ENCODE data around the gene PTTG1IP.

Gene PTTG1IP

DNA sequence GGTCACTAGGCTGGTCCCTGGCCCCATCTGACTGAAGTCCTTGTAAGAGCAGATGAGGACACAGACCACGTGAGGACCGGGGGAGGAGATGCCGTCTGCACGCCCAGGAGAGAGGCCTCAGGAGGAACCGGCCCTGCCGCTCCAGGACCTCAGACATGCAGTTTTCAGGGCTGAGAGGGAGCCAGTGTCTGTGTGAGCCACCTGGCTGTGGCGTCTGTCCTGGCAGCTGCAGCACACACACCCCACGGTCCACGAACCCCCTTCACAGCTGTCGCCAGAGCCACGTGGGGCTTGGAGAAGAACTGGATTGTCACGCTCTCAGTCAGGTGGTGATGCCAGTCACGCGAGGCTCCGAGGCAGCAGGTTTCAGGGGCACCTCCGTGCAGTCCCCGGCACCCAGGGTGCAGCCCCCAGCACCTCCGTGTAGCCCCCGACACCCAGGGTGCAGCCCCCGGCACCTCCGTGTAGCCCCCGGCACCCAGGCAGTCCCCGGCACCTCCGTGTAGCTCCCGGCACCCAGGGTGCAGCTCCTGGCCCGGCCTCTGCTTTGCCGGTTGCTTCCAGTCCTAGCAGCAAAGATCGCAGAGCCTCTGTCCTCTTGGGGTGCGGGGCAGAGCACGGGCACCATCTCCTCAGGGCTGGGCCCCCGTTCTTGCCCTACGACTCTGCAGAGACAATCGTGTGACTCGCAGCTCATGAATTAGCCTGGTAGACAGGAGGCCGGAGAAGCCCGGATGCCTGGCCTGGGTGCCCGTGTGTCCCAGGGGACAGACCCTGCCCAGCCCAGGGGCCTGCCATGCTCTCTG, 36.6 kb downstream of the PTTG1IP start:
- H3K4me2 ChIP-seq (ENCODE audit: low read length): no peak overlapping the region

DNA sequence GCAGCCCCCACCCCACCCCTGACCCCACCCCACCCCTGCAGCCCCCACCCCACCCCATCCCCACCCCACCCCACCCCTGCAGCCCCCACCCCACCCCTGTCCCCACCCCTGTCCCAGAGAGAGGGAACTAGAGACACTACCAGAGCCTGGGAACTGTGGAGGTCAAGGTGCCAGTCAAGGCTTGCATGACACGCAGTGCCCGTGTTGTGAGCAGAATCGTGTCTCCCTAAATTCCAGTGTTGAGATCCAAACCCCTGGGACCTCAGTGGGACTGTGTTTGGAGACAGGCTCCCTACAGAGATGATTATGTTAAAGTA, 37.2 kb downstream of the PTTG1IP start:
- H4K20me1 ChIP-seq (ENCODE audit: control insufficient read depth, insufficient read depth, low read depth, low read length): no peaks in the 10 kb centered on the region
- H3K27ac ChIP-seq (ENCODE audit: low read depth, low read length): no peak overlapping the region
- no peaks in the 10 kb centered on the region for H3K9me3 ChIP-seq (ENCODE audit: control insufficient read depth, insufficient read depth, low read length)
- H3K27me3 ChIP-seq (ENCODE audit: control insufficient read depth, low read length): peaks cover 11% of the 10 kb centered on the region
- H3K4me2 ChIP-seq (ENCODE audit: low read length): no peak overlapping the region
- H3K79me2 ChIP-seq (ENCODE audit: control insufficient read depth, low read length): no peaks in the 10 kb centered on the region
- TF ChIP-seq EZH2phosphoT487 (IDR thresholded peaks at IDR 0.05; ENCODE audit: borderline replicate concordance, low read length): no peak
- TF ChIP-seq, protein P1, sequence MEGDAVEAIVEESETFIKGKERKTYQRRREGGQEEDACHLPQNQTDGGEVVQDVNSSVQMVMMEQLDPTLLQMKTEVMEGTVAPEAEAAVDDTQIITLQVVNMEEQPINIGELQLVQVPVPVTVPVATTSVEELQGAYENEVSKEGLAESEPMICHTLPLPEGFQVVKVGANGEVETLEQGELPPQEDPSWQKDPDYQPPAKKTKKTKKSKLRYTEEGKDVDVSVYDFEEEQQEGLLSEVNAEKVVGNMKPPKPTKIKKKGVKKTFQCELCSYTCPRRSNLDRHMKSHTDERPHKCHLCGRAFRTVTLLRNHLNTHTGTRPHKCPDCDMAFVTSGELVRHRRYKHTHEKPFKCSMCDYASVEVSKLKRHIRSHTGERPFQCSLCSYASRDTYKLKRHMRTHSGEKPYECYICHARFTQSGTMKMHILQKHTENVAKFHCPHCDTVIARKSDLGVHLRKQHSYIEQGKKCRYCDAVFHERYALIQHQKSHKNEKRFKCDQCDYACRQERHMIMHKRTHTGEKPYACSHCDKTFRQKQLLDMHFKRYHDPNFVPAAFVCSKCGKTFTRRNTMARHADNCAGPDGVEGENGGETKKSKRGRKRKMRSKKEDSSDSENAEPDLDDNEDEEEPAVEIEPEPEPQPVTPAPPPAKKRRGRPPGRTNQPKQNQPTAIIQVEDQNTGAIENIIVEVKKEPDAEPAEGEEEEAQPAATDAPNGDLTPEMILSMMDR (IDR thresholded peaks at IDR 0.05; ENCODE audit: low read depth, low read length, poor library complexity, severe bottlenecking): no peak
- H3F3A ChIP-seq (ENCODE audit: control insufficient read depth, insufficient read depth): no peaks in the 10 kb centered on the region
- H3K36me3 ChIP-seq (ENCODE audit: control insufficient read depth, low read length): no peaks in the 10 kb centered on the region
- H3K4me1 ChIP-seq (ENCODE audit: control insufficient read depth, low read length): peaks cover 4% of the 10 kb centered on the region; the same call in 1 of the 2 replicates
- no peak overlapping the region for H3K4me3 ChIP-seq (ENCODE audit: low read length)
- H3K9me2 ChIP-seq (replicated peaks; ENCODE audit: control insufficient read depth, low read length): no peaks in the 10 kb centered on the region

More for the DNA sequence above, 36.6 kb downstream of the PTTG1IP start:
- Histone ChIP-seq H3K79me2 (ENCODE audit: control insufficient read depth, low read length) (no peaks in the 10 kb centered on the region), H3K9me3 (ENCODE audit: control insufficient read depth, insufficient read depth, low read length) (no peaks in the 10 kb centered on the region), H3K36me3 (ENCODE audit: control insufficient read depth, low read length) (no peaks in the 10 kb centered on the region), H3F3A (ENCODE audit: control insufficient read depth, insufficient read depth) (no peaks in the 10 kb centered on the region), H3K4me3 (ENCODE audit: low read length) (no peak overlapping the region), H3K9me2 (replicated peaks; ENCODE audit: control insufficient read depth, low read length) (no peaks in the 10 kb centered on the region), H3K27me3 (ENCODE audit: control insufficient read depth, low read length) (peaks cover 11% of the 10 kb centered on the region), H3K27ac (ENCODE audit: low read depth, low read length) (no peak overlapping the region), H3K4me1 (ENCODE audit: control insufficient read depth, low read length) (no peaks in the 10 kb centered on the region), H4K20me1 (ENCODE audit: control insufficient read depth, insufficient read depth, low read depth, low read length) (no peaks in the 10 kb centered on the region)
- TF ChIP-seq EZH2phosphoT487 (IDR thresholded peaks at IDR 0.05; ENCODE audit: borderline replicate concordance, low read length): no peak
- TF ChIP-seq, protein P1 (IDR thresholded peaks at IDR 0.05; ENCODE audit: low read depth, low read length, poor library complexity, severe bottlenecking): no peak

DNA sequence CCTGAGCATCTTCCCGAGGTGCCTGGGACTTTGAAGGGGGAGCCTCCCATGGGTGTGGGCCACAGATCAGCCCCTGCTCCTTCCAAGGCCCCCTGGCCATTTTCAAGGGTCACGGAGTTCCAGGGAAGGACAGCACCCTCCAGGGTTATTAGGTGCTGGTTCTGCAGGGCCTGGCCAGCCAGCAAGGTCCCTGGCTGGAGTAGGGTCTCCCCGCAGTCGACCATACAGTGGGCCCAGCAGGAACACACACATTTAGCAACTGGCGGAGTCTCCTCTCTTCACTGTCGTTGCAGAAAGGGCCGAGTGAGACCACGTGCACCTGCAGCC, 37.9 kb downstream of the PTTG1IP start:
- Histone ChIP-seq H3K79me2 (ENCODE audit: control insufficient read depth, low read length) (no peaks in the 10 kb centered on the region), H3K4me1 (ENCODE audit: control insufficient read depth, low read length) (peaks cover 6% of the 10 kb centered on the region; the same call in 1 of the 2 replicates), H3K9me2 (replicated peaks; ENCODE audit: control insufficient read depth, low read length) (no peaks in the 10 kb centered on the region), H3K9me3 (ENCODE audit: control insufficient read depth, insufficient read depth, low read length) (no peaks in the 10 kb centered on the region), H3K27me3 (ENCODE audit: control insufficient read depth, low read length) (peaks cover 4% of the 10 kb centered on the region; the same call in 1 of the 2 replicates), H3K4me2 (ENCODE audit: low read length) (no peak overlapping the region), H3K27ac (ENCODE audit: low read depth, low read length) (no peak overlapping the region), H3K4me3 (ENCODE audit: low read length) (no peak overlapping the region), H3F3A (ENCODE audit: control insufficient read depth, insufficient read depth) (no peaks in the 10 kb centered on the region), H4K20me1 (ENCODE audit: control insufficient read depth, insufficient read depth, low read depth, low read length) (no peaks in the 10 kb centered on the region), H3K36me3 (ENCODE audit: control insufficient read depth, low read length) (no peaks in the 10 kb centered on the region)
- TF ChIP-seq, protein P1 (IDR thresholded peaks at IDR 0.05; ENCODE audit: low read depth, low read length, poor library complexity, severe bottlenecking): no peak
- TF ChIP-seq EZH2phosphoT487 (IDR thresholded peaks at IDR 0.05; ENCODE audit: borderline replicate concordance, low read length): no peak
